GM23338 (cell line): ENCODE measurements around the gene TJP1.

Experiments used
- CREB1 ChIP-seq: fragments of 250-450 bp; sonication (Bioruptor Pico); IDR thresholded peaks from 2 replicates; pipeline ENCODE4 v1.5.0; 2020; ENCODE audit warnings: low read depth, mild to moderate bottlenecking, moderate library complexity
- CTCF ChIP-seq, 2 experiments: fragments of 200-600 bp in 1 of 2; sonication (generic) in 1 of 2; conservative IDR thresholded peaks; 2 replicates each; pipeline versions ENCODE4 v1.5.1 to v1.6.1; 2016 to 2017; ENCODE audit warnings: antibody characterized with exemption in 2 of 2, low read depth in 2 of 2, mild to moderate bottlenecking in 2 of 2, moderate library complexity in 1 of 2
- ETS1 ChIP-seq: IDR thresholded peaks from 2 replicates; pipeline ENCODE4 v1.6.1; 2016; ENCODE audit warnings: antibody characterized with exemption
- EZH2 ChIP-seq: fragments of 200-600 bp; sonication (generic); IDR thresholded peaks from one replicate; pipeline ENCODE4 v1.8.0; 2017; ENCODE audit warnings: antibody characterized with exemption, mild to moderate bottlenecking, low read depth; ENCODE audit not compliant: unreplicated experiment
- EZH2phosphoT487 ChIP-seq: fragments of 200-600 bp; sonication (generic); IDR thresholded peaks from one replicate; pipeline ENCODE4 v1.8.1; 2018; ENCODE audit warnings: antibody characterized with exemption; ENCODE audit not compliant: unreplicated experiment
- POLR2AphosphoS5 ChIP-seq: IDR thresholded peaks from 2 replicates; pipeline ENCODE4 v1.6.1; 2016; ENCODE audit warnings: antibody characterized with exemption, low read depth
- REST ChIP-seq: IDR thresholded peaks from one replicate; pipeline ENCODE4 v1.6.1; 2018; ENCODE audit warnings: antibody characterized with exemption; ENCODE audit not compliant: unreplicated experiment
- ZNF114 ChIP-seq: fragments of 250-450 bp; sonication (Bioruptor Pico); IDR thresholded peaks from 2 replicates; pipeline ENCODE4 v1.5.0; 2020; ENCODE audit warnings: mild to moderate bottlenecking, moderate library complexity
- ZNF331 ChIP-seq: fragments of 250-450 bp; sonication (Bioruptor Pico); IDR thresholded peaks from 2 replicates; pipeline ENCODE4 v1.5.0; 2020; ENCODE audit warnings: low read depth, mild to moderate bottlenecking, moderate library complexity
- ZNF462 ChIP-seq: fragments of 250-450 bp; sonication (Bioruptor Pico); IDR thresholded peaks from 2 replicates; pipeline ENCODE4 v1.5.0; 2020; ENCODE audit warnings: mild to moderate bottlenecking, moderate library complexity

GRCh38 chr15:29700296-29700695, 122.0 kb downstream of the TJP1 start:
- TF ChIP-seq CTCF (conservative IDR thresholded peaks at IDR 0.05; ENCODE audit: low read depth in 2 of 2) (no peak), ZNF331 (no peak), REST (no peak), ETS1 (no peak), EZH2 (no peak), ZNF114 (no peak), POLR2AphosphoS5 (no peak), EZH2phosphoT487 (no peak), ZNF462 (CRISPR knock-in tag) (no peak), CREB1 (CRISPR knock-in tag) (no peak)
